ENCODE data around the gene BCL2L11. TPM values are rescaled to one million over a fixed set of nuclear protein-coding genes. Genes with fewer than 3 reads are reported as not detected.

BCL2L11 gene
- total RNA-seq, 6 donors from 2014 or later = 14.8 to 76.5 (median 31.4) TPM

DNA sequence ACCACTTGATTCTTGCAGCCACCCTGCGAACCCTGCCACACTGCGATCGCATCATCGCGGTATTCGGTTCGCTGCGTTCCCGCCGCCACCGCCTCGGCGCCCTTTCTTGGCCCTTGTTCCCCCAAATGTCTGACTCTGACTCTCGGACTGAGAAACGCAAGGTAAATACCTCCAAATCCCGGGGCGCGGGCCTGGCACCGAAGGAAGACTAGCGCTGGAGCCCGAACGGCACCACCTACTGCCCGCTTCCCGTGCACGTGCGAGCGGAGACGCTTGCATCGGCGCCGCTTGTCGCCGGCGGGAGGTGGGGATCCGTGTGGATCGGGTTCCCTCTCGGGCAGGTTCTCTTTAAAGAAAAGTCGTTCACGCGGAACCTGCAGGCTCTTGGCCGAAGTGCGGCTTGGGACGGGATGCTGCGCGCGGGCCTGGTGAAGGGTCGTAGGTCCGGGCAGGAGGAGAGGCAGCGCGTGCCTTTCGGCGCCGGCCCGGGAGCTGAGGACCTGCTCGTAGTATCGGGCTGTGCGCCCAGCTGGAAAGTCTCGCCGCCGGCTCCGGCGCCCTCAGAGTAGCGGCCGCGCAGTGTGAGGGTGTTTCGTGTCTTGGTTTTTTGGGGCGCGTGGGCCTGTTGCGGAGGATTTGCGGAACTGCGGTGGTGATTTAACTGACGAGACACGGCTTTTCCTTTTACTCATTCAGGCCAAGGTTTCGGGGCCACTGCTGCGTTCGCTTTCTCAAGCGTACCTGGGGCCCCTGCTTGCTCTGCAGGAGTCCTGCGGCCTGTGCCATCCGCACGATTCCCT is 514 bp downstream of the BCL2L11 start:
- no peaks in the 10 kb centered on the region for H3K9me3 ChIP-seq
- DNase-seq = peak; percentile 55 to 92

DNA sequence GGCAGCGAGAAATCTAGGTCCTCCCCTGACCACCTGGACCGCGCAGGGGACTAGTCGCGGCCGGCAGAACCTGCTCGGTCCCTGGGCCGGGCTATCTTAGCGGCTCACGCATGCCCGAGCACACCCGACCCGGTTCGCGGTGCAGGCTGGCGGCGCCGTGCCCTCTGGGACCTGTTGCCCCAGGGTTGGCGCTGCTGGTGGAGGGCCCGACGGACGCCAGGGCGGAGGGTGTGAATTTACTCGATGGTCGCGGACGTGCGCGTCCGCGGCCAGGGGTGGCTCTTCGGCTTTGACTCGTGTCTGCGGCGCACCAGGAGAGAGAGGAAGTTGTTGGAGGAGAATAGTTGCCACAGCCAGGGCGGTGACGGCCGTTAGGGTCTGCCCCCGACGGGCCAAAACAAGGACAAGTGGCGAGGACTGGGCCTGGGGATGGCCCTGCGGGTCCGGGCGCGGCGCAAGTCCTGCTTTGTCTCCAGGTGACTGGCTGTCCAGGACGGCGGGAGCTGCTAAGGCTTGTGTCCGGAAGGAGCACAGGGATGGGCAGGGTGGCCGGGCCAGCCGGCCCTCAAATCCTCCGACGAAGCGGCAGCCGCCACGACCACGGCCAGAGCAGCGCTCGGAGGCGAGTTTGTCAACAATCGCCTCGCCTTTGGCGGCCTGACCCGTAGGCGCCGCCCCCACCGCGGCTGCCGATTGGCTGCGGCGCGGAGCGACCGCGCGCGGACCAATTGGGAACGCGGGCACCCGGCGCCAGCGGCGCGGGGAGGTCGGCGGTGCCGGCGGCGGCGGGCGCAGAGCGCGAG is 1.3 kb downstream of the BCL2L11 start:
- WGBS, 2 donors = 2 to 3% methylated on average over 18 to 51 of the region's 93 CpGs
- TF ChIP-seq POLR2AphosphoS5 (IDR thresholded peaks at IDR 0.05) (peak; percentile 50 to 86), EP300 (IDR thresholded peaks at IDR 0.05) (no peak), POLR2A (IDR thresholded peaks at IDR 0.05) (peak in 2 of 4 donors; percentile 88 to 91)
- TF ChIP-seq, protein P1, sequence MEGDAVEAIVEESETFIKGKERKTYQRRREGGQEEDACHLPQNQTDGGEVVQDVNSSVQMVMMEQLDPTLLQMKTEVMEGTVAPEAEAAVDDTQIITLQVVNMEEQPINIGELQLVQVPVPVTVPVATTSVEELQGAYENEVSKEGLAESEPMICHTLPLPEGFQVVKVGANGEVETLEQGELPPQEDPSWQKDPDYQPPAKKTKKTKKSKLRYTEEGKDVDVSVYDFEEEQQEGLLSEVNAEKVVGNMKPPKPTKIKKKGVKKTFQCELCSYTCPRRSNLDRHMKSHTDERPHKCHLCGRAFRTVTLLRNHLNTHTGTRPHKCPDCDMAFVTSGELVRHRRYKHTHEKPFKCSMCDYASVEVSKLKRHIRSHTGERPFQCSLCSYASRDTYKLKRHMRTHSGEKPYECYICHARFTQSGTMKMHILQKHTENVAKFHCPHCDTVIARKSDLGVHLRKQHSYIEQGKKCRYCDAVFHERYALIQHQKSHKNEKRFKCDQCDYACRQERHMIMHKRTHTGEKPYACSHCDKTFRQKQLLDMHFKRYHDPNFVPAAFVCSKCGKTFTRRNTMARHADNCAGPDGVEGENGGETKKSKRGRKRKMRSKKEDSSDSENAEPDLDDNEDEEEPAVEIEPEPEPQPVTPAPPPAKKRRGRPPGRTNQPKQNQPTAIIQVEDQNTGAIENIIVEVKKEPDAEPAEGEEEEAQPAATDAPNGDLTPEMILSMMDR (IDR thresholded peaks at IDR 0.05) = no peak
- peak overlapping the region; percentile 41 to 92 (median 78) for H3K4me3 ChIP-seq
- peaks cover 0 to 20% (median 4%) of the 10 kb centered on the region in 4 donors for H3K27me3 ChIP-seq
- peaks cover 23 to 57% (median 49%) of the 10 kb centered on the region in 4 donors for H3K4me1 ChIP-seq
- H3K27ac ChIP-seq = peak overlapping the region; percentile 48 to 88 (median 85)
- peak; percentile 83 to 90 for ATAC-seq (ENCODE audit: low FRiP score in 2 of 2)
- DNase-seq = peak; percentile 90 to 99
- peaks cover 0 to 26% (median 6%) of the 10 kb centered on the region in 4 donors for H3K36me3 ChIP-seq
- no peaks in the 10 kb centered on the region for H3K9me3 ChIP-seq

More for the DNA sequence above, 514 bp downstream of the BCL2L11 start:
- Histone ChIP-seq H3K36me3 (peaks cover 0 to 19% (median 6%) of the 10 kb centered on the region in 4 donors), H3K4me1 (peaks cover 27 to 60% (median 49%) of the 10 kb centered on the region in 4 donors), H3K27me3 (peaks cover 0 to 20% (median 4%) of the 10 kb centered on the region in 4 donors), H3K4me3 (peak overlapping the region; percentile 74 to 92 (median 78)), H3K27ac (peak overlapping the region; percentile 48 to 88 (median 85))
- peak in 1 of 4 donors; percentile 11 for TF ChIP-seq POLR2A (IDR thresholded peaks at IDR 0.05)
- no peak for TF ChIP-seq EP300 (IDR thresholded peaks at IDR 0.05)
- peak in 1 of 2 donors; percentile 8 for TF ChIP-seq POLR2AphosphoS5 (IDR thresholded peaks at IDR 0.05)
- TF ChIP-seq, protein P1 (IDR thresholded peaks at IDR 0.05) = peak in 2 of 6 experiments; percentile 24 to 25
- WGBS, 2 donors = 1% methylated on average over 37 to 57 of the region's 80 CpGs
- peak in 1 of 2 donors; percentile 8 for ATAC-seq (ENCODE audit: low FRiP score in 2 of 2)

DNA sequence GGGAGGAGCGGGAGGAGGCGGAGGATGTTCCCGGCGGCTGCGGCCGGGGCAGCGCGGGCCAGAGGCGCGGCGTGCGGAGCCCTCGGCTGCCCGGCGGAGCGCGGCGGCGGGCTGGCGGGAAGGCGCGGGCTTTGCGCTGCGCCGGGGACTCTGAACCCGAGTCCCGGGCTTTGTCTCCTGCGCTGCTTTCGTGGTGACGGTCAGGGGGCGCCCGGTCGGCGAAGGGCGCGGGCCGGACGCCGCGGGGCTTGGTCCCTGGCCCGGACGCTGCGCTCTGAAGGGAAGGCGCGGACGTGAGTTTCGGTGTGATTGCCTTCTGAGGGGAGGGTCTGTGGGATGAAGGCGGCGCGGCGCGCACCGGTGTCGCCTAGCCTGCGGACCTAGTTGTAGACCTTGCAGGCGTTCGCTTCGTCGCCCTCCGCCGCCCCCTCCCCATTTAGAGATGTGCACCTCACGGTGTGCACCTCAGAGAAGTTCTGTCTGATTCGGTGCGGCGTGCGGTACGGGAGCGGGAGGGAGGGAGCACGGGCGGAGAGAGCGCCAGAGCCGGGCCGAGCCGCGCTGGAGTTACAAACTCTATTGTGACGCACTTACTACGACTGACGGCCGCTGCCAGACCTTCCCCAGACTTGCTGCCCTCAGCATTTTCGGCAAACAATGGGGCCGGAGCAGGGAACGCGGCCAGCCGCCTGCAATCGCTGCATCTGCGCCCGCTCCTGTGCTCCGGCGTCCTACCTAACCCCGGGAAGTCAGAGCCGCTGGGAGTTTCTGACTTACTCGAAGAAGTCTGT is 2.1 kb downstream of the BCL2L11 start:
- H3K4me1 ChIP-seq = peaks cover 15 to 49% (median 41%) of the 10 kb centered on the region in 4 donors

More for the DNA sequence above, 2.1 kb downstream of the BCL2L11 start:
- TF ChIP-seq EP300 (IDR thresholded peaks at IDR 0.05) = no peak
- peak; percentile 56 to 68 for TF ChIP-seq POLR2AphosphoS5 (IDR thresholded peaks at IDR 0.05)
- TF ChIP-seq, protein P1 (IDR thresholded peaks at IDR 0.05) = peak in 1 of 6 experiments; percentile 16
- TF ChIP-seq POLR2A (IDR thresholded peaks at IDR 0.05) = peak in 3 of 4 donors; percentile 63 to 76 (median 72)
- DNase-seq (peak; percentile 82 to 92), ATAC-seq (ENCODE audit: low FRiP score in 2 of 2) (peak; percentile 73)
- Histone ChIP-seq H3K4me3 (peak overlapping the region; percentile 34 to 92 (median 78)), H3K36me3 (peaks cover 0 to 26% (median 6%) of the 10 kb centered on the region in 4 donors), H3K9me3 (no peaks in the 10 kb centered on the region), H3K27ac (peak overlapping the region; percentile 78 to 86 (median 82)), H3K27me3 (peaks cover 0 to 20% (median 4%) of the 10 kb centered on the region in 4 donors)
- 0 to 1% methylated on average over 15 to 58 of the region's 92 CpGs for WGBS, 2 donors
